Large intestine (tissue), 3 donors: ENCODE measurements around the gene ZSCAN12. TPM values are rescaled to one million over a fixed set of nuclear protein-coding genes. Genes with fewer than 3 reads are reported as not detected.
"Not testable (repeated sequence)": the region's sequence is repeated elsewhere in the genome, so short reads cannot be mapped to it uniquely, and the experiment has no call there.

Source experiments
- DNase-seq, 2 donors: peaks; one replicate each; pipeline versions ENCODE4 v3.0.0 to v3.0.0-alpha.2; 2013
- H3K27ac ChIP-seq: one replicate; pipeline ENCODE4 v1.5.1; 2013; ENCODE audit warnings: low read length
- H3K27me3 ChIP-seq: 2 replicates; pipeline ENCODE4 v1.6.1; 2013; ENCODE audit warnings: low read length; ENCODE audit not compliant: control insufficient read depth, insufficient read depth
- H3K36me3 ChIP-seq: 2 replicates; pipeline ENCODE4 v1.6.1; 2013; ENCODE audit warnings: low read length; ENCODE audit not compliant: control insufficient read depth, insufficient read depth
- H3K4me1 ChIP-seq: one replicate; pipeline ENCODE4 v1.6.1; 2013; ENCODE audit warnings: low read length; ENCODE audit not compliant: control insufficient read depth, insufficient read depth
- H3K4me3 ChIP-seq: one replicate; pipeline ENCODE4 v1.5.1; 2013; ENCODE audit warnings: low read length
- H3K9me3 ChIP-seq: one replicate; pipeline ENCODE4 v1.6.1; 2013; ENCODE audit warnings: mild to moderate bottlenecking, low read depth, low read length, moderate library complexity; ENCODE audit not compliant: control insufficient read depth
- WGBS: methylation state at CpG from one replicate; pipeline ENCODE4 v1.1.5; 2013; ENCODE audit warnings: low lambda C conversion rate; ENCODE audit not compliant: insufficient coverage; 5-methylcytosine and 5-hydroxymethylcytosine counted together
- polyA plus RNA-seq: library from polyadenylated mRNA; unstranded; fragments of 120-200 nt; gene quantifications from one replicate; pipeline ENCODE4 v1.2.1, GENCODE V29; 2013

Gene ZSCAN12
- polyA plus RNA-seq, 1 donor, result 7.7 TPM

GRCh38 chr6:28425944-28426541 is 26.5 kb upstream of the ZSCAN12 start:
- DNase-seq, result no peak
- Histone ChIP-seq H3K27me3 (no peaks in the 10 kb centered on the region), H3K4me1 (no peaks in the 10 kb centered on the region), H3K4me3 (no peak overlapping the region), H3K27ac (no peak overlapping the region), H3K9me3 (no peaks in the 10 kb centered on the region), H3K36me3 (peaks cover 3% of the 10 kb centered on the region)
- no CpG with 5 or more reads among the region's 4 CpGs for WGBS

- no peaks in the 10 kb centered on the region for H3K27me3 ChIP-seq
- DNase-seq, result no peak
- no peak overlapping the region for H3K4me3 ChIP-seq
- H3K36me3 ChIP-seq, result peaks cover 3% of the 10 kb centered on the region
- H3K27ac ChIP-seq, result no peak overlapping the region
- no peaks in the 10 kb centered on the region for H3K4me1 ChIP-seq
- no peaks in the 10 kb centered on the region for H3K9me3 ChIP-seq
Observed at GRCh38 chr6:28424163-28424562, 24.6 kb upstream of the ZSCAN12 start.

- H3K27ac ChIP-seq, result no peak overlapping the region
- H3K4me3 ChIP-seq, result no peak overlapping the region
- H3K4me1 ChIP-seq, result no peaks in the 10 kb centered on the region
- H3K9me3 ChIP-seq, result no peaks in the 10 kb centered on the region
- DNase-seq, result no peak
- no peaks in the 10 kb centered on the region for H3K27me3 ChIP-seq
- 100% methylated on average over 1 of the region's 1 CpG for WGBS
- H3K36me3 ChIP-seq, result peaks cover 3% of the 10 kb centered on the region
Observed at GRCh38 chr6:28423546-28423945, 24.0 kb upstream of the ZSCAN12 start.

- H3K4me3 ChIP-seq, result no peak overlapping the region
- peaks cover 2% of the 10 kb centered on the region for H3K9me3 ChIP-seq
- no peaks in the 10 kb centered on the region for H3K36me3 ChIP-seq
- H3K27me3 ChIP-seq, result peaks cover 10% of the 10 kb centered on the region
- H3K4me1 ChIP-seq, result no peaks in the 10 kb centered on the region
- H3K27ac ChIP-seq, result no peak overlapping the region
- no peak for DNase-seq
Observed at GRCh38 chr6:28413681-28414080, 14.1 kb upstream of the ZSCAN12 start.

- peaks cover 14% of the 10 kb centered on the region for H3K27me3 ChIP-seq
- no peak overlapping the region for H3K27ac ChIP-seq
- no peaks in the 10 kb centered on the region for H3K36me3 ChIP-seq
- no peak overlapping the region for H3K4me3 ChIP-seq
- no CpG with 5 or more reads among the region's 2 CpGs for WGBS
- no peaks in the 10 kb centered on the region for H3K4me1 ChIP-seq
- H3K9me3 ChIP-seq, result peaks cover 2% of the 10 kb centered on the region
- DNase-seq, result no peak
Observed at GRCh38 chr6:28410767-28411166, 11.2 kb upstream of the ZSCAN12 start.

GRCh38 chr6:28408076-28408802 is 8.7 kb upstream of the ZSCAN12 start:
- Histone ChIP-seq H3K27me3 (peaks cover 14% of the 10 kb centered on the region), H3K4me3 (no peak overlapping the region), H3K36me3 (no peaks in the 10 kb centered on the region), H3K4me1 (no peaks in the 10 kb centered on the region), H3K9me3 (peaks cover 2% of the 10 kb centered on the region), H3K27ac (no peak overlapping the region)
- 100% methylated on average over 2 of the region's 5 CpGs for WGBS
- DNase-seq, result no peak

- no peak overlapping the region for H3K4me3 ChIP-seq
- no peaks in the 10 kb centered on the region for H3K4me1 ChIP-seq
- DNase-seq, result no peak
- H3K9me3 ChIP-seq, result peaks cover 2% of the 10 kb centered on the region
- H3K27me3 ChIP-seq, result peaks cover 18% of the 10 kb centered on the region
- 80% methylated on average over 1 of the region's 2 CpGs for WGBS
- no peak overlapping the region for H3K27ac ChIP-seq
- H3K36me3 ChIP-seq, result no peaks in the 10 kb centered on the region
Observed at GRCh38 chr6:28407401-28407800, 7.9 kb upstream of the ZSCAN12 start.

GRCh38 chr6:28403923-28404322 is 4.4 kb upstream of the ZSCAN12 start:
- not testable (repeated sequence) for H3K4me3 ChIP-seq, H3K9me3 ChIP-seq, H3K27ac ChIP-seq, DNase-seq, H3K4me1 ChIP-seq, H3K36me3 ChIP-seq
- peaks cover 16% of the 10 kb centered on the region for H3K27me3 ChIP-seq
- no CpG with 5 or more reads among the region's 5 CpGs for WGBS

GRCh38 chr6:28402197-28402596 is 2.6 kb upstream of the ZSCAN12 start:
- Histone ChIP-seq H3K9me3 (no peaks in the 10 kb centered on the region), H3K27me3 (peaks cover 12% of the 10 kb centered on the region), H3K36me3 (peaks cover 5% of the 10 kb centered on the region), H3K4me1 (peaks cover 4% of the 10 kb centered on the region), H3K4me3 (no peak overlapping the region), H3K27ac (no peak overlapping the region)
- WGBS, result 100% methylated on average over 1 of the region's 2 CpGs
- DNase-seq, result no peak

- Histone ChIP-seq H3K27ac (no peak overlapping the region), H3K9me3 (no peaks in the 10 kb centered on the region), H3K27me3 (peaks cover 12% of the 10 kb centered on the region), H3K36me3 (peaks cover 9% of the 10 kb centered on the region), H3K4me1 (peaks cover 4% of the 10 kb centered on the region), H3K4me3 (no peak overlapping the region)
- DNase-seq, result no peak
- no CpG with 5 or more reads among the region's 1 CpG for WGBS
Observed at GRCh38 chr6:28401172-28401571, 1.6 kb upstream of the ZSCAN12 start.

GRCh38 chr6:28400122-28400451 is 540 bp upstream of the ZSCAN12 start:
- H3K27me3 ChIP-seq, result peaks cover 12% of the 10 kb centered on the region
- peaks cover 11% of the 10 kb centered on the region for H3K36me3 ChIP-seq
- no peak for DNase-seq
- 22% methylated on average over 7 of the region's 8 CpGs for WGBS
- peak overlapping the region; percentile 85 for H3K4me3 ChIP-seq
- H3K4me1 ChIP-seq, result peaks cover 4% of the 10 kb centered on the region
- H3K9me3 ChIP-seq, result no peaks in the 10 kb centered on the region
- peak overlapping the region; percentile 14 for H3K27ac ChIP-seq
